HG03060 (cell line): ENCODE results near the gene DDX39A.
A peak's percentile ranks its signal among the peaks of the same experiment; 100 is the strongest.

ENCODE experiments used
- ATAC-seq: cut with Tn5 transposase; IDR thresholded peaks from one replicate; pipeline ENCODE4 v1.9.1; 2021; ENCODE audit warnings: low read depth, moderate number of reproducible peaks; ENCODE audit not compliant: unreplicated experiment

DDX39A gene

DNA sequence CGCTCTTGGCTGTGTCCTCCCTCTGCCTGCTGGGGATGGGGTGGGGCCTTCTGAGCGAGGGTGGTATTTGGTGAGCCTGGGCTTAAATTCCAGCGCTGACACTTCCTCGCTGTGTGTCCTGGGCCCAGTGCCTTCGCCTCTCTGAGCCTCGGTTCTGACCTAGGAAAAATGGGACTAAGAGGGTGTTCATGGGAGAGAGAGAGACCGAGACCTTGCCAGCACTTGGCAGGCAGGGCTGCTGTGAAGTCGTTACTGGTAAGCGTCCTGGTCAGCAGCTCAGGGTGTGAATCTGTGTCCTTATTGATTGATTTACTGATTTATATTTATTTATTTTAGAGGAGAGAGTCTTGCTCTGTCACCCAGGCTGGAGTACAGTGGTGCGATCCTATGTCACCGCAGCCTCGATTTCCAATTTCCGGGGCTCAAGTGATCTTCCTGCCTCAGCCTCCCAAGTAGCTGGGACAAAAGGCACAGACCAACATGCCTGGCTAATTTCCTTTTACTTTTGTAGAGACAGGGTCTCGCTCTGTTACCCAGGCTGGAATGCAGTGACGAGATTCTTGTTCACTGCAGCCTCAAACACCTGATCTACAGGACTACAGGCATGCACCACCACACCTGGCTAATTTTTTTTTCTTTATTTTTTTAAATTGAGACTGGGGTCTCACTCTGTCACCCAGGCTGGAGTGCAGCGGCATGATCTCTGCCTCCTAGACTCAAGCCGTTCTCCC lies 16.3 kb upstream of the DDX39A start:
- no peak for ATAC-seq

DNA sequence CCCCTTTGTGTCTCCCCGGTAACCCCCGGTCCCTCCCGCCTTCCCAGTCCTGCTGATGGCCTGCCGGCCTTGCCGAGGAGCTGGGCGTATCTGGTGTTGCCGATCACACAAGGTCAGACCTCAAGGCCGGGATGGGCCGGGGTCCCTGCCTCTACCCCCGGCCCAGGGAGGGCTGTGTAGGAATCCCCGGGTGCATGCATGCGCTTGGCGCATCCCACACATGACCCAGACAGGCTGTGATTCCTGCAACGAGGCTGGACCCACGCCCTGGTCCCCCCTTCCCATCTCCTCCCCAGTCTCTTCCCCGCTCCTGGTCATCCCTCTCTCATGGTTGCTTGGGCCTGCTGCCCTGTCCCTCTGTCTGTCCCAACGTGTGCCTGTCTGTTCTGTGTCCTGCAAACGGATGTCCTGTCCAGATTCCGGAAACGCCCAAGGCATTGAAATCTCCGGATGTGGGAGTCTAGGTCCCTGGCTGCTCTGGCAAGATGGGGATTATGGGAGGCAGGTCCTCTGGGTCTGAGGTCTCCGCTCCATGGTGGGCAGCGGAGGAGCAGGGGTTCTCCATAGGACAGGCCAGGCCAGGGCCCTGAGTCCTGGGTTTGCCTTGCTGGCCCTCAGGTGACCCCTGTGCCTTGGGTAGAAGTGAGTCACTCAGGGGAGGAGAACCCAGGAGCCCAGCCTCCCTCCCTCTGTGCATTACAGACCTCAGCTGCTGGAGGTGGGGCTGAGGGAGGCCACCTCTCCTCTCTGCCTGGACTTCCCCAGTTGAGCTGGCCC lies 15.6 kb upstream of the DDX39A start:
- no peak for ATAC-seq

DNA sequence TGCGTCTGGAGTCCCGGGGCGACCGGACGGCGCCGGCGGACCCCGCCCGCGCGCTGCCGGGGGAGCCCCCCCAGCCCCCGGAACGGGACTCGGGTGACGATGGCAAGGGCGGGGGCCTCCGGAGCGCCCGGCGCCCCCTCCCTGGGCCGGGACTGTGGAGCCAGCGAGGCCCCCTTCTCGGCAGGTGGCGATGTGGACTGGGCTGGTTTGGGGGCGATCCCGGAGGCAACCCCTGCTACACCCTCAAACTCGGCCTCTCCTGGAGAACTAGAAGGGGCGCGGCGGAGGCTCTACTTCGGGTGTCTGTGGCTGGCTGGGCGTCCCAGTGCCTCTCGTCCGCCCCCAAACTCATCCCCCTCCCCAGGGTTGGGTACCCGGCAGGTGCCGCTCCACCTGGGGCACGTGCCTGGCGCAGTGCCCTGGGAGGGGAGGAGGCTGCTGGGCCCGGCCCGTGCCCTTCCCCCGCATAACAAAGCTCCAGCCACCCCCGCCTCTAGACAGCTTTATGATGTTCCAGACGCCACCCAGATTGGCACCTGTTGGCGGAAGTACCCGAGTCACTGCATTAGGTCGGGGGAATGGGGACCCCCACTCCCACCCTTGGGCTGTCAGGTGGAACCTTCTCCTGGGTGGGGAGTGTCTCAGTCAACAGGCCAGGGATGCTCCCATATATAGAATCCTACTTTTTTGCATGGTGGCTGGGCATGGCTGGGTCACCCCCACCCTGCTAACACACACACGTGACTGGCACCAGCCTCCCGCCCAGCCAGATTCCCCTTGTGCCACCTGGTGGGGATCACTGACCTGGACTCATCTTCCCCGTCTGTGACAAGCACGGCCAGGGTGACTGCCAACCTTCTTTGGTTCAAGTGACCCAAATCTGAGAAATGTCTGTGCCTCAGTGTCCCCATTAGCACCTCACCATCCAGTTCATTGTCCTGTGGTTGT lies 14.7 kb upstream of the DDX39A start:
- no peak for ATAC-seq

DNA sequence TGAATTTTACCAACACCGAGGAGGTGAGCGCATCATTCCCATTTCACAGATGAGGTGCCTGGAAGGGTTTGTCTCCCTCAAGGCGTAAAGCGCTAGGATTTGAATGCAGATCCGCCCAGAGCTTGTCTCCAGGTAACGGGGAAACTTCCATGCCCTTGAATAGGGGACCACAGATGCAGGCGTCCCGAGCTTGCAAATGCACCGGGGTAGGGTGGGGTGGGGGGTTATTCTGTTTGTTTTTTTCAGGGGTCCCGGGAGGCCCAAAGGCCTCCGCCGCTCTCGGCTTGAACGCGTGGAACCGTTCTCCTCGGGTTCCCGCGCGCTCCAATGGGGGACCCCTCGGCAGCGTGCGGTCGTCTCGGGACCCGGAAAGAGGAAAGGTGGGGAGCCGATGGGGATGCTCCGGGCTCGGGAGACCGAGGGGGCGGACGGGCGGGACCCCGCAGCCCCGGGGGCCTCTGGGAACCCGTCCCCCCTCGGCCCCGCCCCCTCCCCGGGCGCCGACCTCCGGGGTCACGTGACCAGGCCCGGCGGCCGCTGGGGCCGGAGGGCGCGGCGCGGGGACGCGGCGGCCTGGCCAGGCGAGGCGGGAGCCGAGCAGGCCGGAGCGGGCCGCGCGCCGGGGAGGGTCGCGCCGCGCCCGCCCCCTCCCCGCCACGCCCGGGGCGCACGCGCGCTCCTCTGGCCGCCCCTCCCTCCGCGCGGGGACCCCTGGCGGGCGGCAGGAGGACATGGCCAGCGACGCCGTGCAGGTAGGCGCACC lies 13.8 kb upstream of the DDX39A start, which contains the start of gene PKN1:
TSS of gene PKN1 (plus strand) at position 516 of the 763 bp plus-strand sequence. CDS start at position 732, 216 bp downstream.
- no peak for ATAC-seq

DNA sequence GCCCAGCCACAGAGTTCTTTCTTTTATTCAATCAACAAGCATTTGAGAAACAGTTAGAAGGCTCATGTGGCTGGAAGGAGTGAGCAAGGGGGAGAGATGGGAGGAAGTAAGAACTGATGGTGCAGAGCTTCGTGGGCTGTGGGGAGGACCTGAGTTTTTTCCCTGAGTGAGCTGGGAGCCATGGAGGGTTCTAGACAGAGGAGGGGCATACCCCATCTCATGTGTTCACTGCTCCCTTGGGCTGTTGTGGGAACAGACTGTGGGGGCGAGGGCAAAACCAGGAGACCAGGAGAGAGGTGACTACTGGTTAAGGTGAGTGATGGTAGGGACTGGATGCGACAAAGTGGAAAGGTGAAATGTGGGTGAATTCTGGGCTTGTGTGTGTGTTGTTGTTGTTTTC lies 11.6 kb upstream of the DDX39A start:
- no peak for ATAC-seq

DNA sequence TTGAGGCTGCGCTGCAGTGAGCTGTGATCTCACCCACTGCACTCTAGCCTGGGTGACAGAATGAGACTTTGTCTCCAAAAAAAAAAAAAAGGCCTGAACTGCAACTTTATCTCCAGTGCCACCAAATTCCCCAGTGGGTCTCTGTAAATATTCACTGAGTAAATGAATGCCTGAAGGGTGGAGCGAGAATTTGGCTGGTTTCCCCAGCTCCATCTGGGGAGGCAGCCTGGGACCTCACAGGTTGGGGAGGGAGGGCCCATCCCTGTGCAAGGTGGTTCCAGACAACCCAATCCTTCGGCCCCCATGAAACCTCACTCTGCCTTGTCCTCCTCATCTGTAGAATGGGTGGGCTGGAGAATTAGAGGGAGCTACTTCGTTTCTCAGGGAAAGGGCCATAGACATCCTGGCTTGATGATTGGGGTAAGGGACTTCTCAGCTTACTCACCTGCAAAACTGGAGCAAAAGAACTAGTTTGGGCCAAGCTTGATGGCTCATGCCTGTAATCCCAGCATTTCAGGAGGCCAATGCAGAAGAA lies 9.8 kb upstream of the DDX39A start:
- no peak for ATAC-seq

DNA sequence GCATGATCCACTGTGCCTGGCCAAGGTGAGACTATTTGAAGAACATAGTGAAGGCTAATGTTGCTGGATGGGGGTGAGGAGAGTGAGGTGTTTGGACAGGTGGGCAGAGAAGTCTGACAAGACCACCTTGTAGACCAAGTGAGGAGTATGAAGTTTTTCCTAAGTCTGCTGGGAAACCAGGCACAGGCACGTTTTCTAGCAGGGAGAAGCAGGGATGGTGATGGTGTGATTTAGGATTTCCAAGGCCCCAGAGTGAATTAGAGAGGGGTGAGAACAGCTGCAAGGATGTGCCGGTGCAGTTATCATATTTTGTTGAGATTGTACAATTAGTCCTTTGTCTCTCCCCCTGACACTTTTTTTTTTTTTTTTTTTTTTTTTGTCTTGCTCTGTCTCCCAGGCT lies 8.3 kb upstream of the DDX39A start:
- no peak for ATAC-seq

DNA sequence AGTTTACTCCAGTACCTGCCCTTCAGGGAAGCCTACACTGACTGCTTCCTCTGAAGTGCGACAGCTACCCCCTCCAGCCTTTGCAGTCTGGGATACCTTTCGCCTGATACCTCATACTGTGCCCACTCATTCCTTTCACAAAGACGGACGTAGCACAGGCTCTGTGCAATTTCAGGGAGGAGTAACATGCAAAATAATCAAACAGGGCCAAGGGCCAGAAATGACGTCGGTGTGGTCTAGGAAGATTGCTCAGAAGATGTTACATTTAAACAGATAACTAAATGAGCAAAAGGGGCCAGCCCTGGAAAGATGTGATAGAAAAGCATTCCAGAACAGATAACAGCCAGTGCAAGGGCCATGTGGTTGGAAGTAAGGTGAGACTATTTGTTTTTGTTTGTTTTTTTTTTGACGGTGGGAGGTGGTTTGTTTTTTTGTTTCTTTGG lies 6.6 kb upstream of the DDX39A start:
- no peak for ATAC-seq

DNA sequence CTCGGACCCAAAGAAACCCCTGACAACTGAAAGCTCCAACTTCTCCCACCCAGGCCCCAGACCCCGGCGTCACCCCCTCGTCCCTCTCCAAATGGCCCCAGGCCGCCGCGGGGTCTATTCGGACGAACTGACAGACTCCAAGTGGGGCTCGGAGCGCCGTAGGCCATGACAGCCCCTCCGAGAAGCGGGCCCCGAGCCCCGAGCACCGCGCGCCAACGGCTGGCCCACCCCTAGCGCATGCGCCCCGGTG lies 360 bp downstream of the DDX39A start:
- peak; percentile 17 for ATAC-seq

DNA sequence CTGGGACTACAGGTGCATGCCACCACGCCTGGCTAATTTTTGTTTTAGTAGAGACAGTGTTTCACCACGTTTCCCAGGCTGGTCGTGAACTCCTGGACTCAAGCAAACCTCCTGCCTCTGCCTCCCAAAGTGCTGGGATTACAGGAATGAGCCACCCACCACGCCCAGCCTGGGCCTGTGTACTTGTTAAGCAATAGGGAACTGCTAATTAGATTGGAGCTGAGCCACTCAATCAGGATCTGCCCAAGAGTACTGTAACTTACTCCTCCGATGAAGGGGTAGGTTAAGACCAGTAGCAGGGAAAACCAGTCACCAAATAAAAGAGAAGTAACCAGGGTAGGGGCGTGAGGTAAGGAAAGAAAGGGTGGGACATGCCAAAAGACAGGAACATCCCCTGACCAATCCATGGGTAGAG lies 2.3 kb downstream of the DDX39A start:
- no peak for ATAC-seq

DNA sequence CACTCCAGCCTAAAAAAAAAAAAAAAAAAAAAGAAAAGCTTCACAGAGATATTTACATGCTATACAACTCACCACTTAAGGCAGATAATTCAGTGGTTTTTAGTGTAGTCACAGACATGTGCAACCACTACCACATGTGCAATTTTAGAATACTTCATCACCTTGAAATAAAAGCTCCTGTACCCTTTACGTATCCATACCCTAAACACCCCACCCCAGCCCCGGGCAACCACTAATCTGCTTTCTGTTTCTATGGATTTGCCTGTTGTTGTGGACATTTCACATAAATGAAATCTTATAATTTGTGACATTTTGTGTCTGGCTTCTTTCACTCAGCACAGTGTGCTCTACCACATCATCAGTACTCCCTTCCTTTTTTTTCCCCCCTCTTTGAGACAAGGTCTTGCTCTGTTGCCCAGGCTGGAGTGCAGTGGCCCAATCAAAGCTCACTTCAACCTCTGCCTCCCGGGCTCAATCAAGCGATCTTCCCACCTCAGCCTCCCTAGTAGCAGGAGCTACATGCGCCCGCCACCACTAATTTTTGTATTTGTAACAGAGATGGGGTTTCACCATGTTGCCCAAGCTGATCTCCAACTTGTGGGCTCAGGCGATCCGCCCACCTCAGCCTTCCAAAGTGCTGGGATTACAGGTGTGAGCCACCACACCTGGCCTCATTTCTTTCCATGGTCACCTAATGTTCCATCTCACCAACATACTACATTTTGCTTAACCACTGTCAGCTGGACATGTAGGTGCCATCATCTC lies 4.0 kb downstream of the DDX39A start:
- no peak for ATAC-seq

DNA sequence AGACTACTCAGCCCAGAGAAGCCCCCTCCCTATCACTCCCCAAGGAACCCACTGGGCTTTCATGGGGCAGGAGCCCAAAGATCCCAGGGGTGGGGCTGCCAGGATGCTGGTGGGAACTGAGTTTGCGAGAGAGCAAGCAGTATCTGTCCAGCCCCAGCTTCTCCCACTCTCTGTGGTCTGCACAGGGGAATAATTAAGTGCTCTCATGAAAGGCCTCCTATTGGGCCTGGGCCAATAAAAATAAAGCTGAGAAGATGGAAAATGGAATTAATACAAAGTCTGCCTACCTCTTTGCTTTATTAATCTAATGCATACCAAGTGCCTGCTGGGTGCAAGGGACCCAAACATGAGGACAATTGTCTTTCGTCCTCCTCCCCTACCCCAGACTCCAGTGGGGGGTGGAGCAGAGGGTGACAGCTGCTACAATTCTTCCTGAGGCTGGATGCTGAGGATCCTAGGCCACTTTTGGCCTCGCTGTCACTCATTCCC lies 5.4 kb downstream of the DDX39A start:
- ATAC-seq = no peak

DNA sequence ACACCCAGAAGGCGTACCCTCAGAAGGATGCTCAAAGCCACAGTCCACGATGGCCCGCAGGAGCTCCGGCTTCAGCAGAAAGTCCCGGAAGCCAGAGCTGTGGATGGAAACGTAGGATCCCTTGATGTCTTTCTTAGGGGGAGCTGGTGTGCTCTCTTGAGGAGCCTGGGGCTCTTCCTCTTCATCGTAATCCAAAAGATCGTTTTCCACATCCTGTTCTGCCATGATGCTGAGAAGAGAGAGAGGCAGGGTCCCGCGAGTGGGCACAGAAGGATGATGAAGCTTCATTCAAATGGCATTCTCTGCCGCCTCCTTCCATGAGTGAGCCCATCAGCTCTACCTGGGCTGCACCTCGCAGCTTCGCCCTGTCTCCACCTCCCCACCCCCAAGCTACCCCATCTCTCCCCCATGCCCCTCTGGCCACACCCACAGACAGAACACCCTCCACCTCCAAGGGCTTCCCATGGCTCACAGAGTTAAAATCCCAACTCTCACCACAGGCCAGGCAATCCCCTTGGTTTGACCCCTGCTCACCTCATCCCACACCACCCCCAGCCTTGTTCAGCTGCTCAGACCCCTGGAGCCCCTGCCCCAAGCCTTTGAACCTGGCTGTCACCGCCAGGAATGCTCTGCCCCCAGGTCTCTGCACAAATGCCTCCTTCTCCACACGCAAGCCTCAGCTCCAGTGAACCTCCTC lies 6.0 kb downstream of the DDX39A start:
- ATAC-seq = no peak

DNA sequence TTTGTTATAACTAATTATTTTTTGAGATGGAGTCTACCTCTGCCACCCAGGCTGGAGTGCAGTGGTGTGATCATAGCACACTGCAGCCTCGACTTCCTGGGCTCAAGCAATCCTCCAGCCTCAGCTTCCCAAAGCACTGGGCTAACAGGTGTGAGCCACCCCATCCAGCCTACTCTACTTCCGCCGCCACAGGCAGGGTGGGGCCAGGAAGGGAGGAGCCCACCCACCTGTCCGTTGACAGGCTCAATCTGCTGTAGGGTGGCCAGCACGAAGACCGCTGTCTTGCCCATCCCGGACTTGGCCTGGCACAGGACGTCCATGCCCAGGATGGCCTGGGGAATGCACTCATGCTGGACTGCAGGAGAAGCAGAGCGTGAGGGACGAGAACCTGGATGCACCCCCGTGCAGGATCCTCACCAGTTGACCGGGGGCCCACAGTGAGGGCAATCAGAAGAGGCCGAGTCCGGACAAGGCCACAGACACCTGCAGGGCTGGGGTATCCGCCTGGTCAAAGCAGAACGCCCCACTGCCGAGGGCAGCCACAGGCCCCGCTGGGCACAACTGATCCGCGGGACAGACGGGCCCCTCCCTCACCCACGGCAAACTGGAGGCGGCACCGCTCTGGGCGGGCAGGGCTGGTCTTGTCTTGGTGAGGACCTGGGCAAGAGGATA lies 6.7 kb downstream of the DDX39A start:
- no peak for ATAC-seq

DNA sequence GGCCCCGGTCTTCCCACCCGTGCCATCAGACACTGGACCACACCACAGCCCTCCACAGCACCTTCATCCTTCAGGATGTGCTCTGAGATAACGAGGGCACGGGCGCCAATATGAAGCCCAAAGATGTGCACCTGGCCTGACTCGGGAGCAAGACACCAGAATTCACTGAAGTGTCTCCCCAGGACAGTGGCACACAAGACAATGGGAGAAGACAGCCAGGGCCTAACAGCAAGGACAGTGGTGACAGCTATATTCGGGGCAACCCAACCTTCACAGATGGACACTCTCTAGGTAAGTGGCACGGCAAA lies 7.2 kb downstream of the DDX39A start:
- no peak for ATAC-seq

DNA sequence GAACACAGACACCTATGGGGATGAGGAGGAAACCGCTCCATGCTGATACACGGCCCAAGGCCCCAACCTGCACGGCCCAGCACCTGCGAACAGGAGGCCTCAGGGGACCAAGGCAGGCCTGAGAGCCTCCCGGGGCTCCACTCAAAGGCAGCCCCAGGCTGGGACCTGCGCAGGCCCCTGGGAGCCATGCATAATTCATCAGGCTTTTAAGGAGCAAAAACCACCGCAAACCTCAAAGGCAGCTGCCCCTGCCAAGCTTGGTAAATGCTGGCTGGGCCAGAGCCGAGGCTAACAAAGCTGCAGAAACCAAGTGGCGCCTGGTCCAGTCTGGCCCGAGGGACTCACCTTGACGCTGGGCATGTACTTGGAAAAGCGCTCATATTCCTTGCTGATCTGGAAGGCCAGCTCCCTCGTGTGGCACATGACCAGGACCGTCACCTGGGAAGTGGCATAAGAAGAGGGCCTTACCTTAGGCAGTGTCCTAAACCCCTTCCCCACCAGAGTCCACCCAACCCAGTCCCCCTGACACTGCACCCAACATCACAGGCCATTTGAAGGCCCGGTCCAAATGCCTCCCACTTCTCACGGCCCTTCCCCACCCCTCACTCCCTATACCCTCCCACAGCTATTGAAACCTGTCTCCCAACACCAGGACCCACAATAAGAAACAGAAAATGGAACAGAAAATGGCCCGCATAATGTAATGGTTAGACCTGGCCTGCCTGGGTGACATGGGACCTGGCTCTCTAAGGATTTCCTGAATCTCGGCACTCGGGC lies 7.8 kb downstream of the DDX39A start:
- ATAC-seq = no peak
